MM.1S (cell line): ENCODE measurements around the gene VPS35L.

Experiments
- EZH2 ChIP-seq: fragments of 300-600 bp; sonication (generic); optimal IDR thresholded peaks from 2 replicates; pipeline ENCODE3; 2017; ENCODE audit warnings: low read depth, mild to moderate bottlenecking, antibody characterized with exemption, low read length, mixed read lengths
- EZH2phosphoT487 ChIP-seq: fragments of 300-600 bp; sonication (generic); IDR thresholded peaks from 2 replicates; pipeline ENCODE4 v1.6.1; 2018; ENCODE audit warnings: antibody characterized with exemption, low read length
- TF ChIP-seq, protein P1 (sequence below): fragments of 300-600 bp; sonication (generic); IDR thresholded peaks from 2 replicates; pipeline ENCODE4 v1.5.1; 2016; ENCODE audit warnings: antibody characterized with exemption, low read length, mixed read lengths

DNA sequence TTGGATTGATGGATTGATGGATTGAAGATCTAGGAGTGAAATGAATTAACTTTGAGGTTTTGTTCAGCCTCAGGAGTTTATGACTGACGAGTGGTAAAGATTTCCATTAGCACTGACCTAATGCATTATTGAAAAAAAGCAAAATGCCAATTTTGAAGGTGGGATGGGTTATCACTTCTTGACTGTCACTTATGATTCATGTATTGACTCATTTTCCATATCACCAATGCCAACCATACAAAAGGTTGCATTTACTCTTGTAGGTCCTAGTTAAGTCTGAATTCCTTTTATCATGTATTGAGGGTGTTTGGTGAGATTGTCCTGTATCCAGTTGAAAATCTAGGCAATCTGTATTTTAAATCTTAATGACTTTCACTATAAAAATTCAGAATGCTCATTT lies 104.9 kb downstream of the VPS35L start:
- TF ChIP-seq, protein P1, sequence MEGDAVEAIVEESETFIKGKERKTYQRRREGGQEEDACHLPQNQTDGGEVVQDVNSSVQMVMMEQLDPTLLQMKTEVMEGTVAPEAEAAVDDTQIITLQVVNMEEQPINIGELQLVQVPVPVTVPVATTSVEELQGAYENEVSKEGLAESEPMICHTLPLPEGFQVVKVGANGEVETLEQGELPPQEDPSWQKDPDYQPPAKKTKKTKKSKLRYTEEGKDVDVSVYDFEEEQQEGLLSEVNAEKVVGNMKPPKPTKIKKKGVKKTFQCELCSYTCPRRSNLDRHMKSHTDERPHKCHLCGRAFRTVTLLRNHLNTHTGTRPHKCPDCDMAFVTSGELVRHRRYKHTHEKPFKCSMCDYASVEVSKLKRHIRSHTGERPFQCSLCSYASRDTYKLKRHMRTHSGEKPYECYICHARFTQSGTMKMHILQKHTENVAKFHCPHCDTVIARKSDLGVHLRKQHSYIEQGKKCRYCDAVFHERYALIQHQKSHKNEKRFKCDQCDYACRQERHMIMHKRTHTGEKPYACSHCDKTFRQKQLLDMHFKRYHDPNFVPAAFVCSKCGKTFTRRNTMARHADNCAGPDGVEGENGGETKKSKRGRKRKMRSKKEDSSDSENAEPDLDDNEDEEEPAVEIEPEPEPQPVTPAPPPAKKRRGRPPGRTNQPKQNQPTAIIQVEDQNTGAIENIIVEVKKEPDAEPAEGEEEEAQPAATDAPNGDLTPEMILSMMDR, result no peak
- TF ChIP-seq EZH2 (no peak), EZH2phosphoT487 (no peak)
